ENCODE data around the gene RPS14.
"Not testable (repeated sequence)": the region's sequence is repeated elsewhere in the genome, so short reads cannot be mapped to it uniquely, and the experiment has no call there.

The RPS14 gene

GRCh38 chr5:150422075-150422474 lies 27.5 kb downstream of the RPS14 start:
- FAIRE-seq: peak; percentile 13
- TF ChIP-seq TAF1 (IDR thresholded peaks at IDR 0.05; ENCODE audit: low read depth, low read length): no peak
- TF ChIP-seq SPI1 (IDR thresholded peaks at IDR 0.05; ENCODE audit: low read depth, low read length): no peak
- no peak for TF ChIP-seq POLR2AphosphoS5 (IDR thresholded peaks at IDR 0.05; ENCODE audit: low read depth, low read length)
- no peak for TF ChIP-seq POLR2A (IDR thresholded peaks at IDR 0.05; ENCODE audit: low read depth, low read length)
- no peak for DNase-seq (ENCODE audit: insufficient read length, low spot score)

- no peak for DNase-seq (ENCODE audit: insufficient read length, low spot score)
- no peak for TF ChIP-seq POLR2A (IDR thresholded peaks at IDR 0.05; ENCODE audit: low read depth, low read length)
- peak; percentile 50 for TF ChIP-seq SPI1 (IDR thresholded peaks at IDR 0.05; ENCODE audit: low read depth, low read length)
- TF ChIP-seq TAF1 (IDR thresholded peaks at IDR 0.05; ENCODE audit: low read depth, low read length): no peak
- peak; percentile 99 for FAIRE-seq
Measured at GRCh38 chr5:150419630-150420270, 29.8 kb downstream of the RPS14 start.

- not testable (repeated sequence) for DNase-seq (ENCODE audit: insufficient read length, low spot score)
- FAIRE-seq: peak; percentile 43
Measured at GRCh38 chr5:150413902-150414790, 35.4 kb downstream of the RPS14 start.

- FAIRE-seq (peak; percentile 56), DNase-seq (ENCODE audit: insufficient read length, low spot score) (no peak)
- TF ChIP-seq POLR2AphosphoS5 (IDR thresholded peaks at IDR 0.05; ENCODE audit: low read depth, low read length) (0 out of 2 replicates have a peak, but pooled peaks have one; percentile 39), POLR2A (IDR thresholded peaks at IDR 0.05; ENCODE audit: low read depth, low read length) (no peak)
Measured at GRCh38 chr5:150413176-150413901, 36.2 kb downstream of the RPS14 start.

GRCh38 chr5:150412319-150413175 lies 37.0 kb downstream of the RPS14 start, which contains the start of gene CD74:
Gene CD74 (minus strand): TSS chr5:150412910. CDS start chr5:150412749, 161 bp downstream.
- FAIRE-seq: peak; percentile 94
- TF ChIP-seq POU2F2 (IDR thresholded peaks at IDR 0.05; ENCODE audit: low read depth, low read length): peak; percentile 99
- TF ChIP-seq TAF1 (IDR thresholded peaks at IDR 0.05; ENCODE audit: low read depth, low read length): peak; percentile 100
- peak; percentile 100 for TF ChIP-seq POLR2A (IDR thresholded peaks at IDR 0.05; ENCODE audit: low read depth, low read length)
- peak; percentile 99 for TF ChIP-seq POLR2AphosphoS5 (IDR thresholded peaks at IDR 0.05; ENCODE audit: low read depth, low read length)
- peak; percentile 95 for TF ChIP-seq PAX5 (IDR thresholded peaks at IDR 0.05; ENCODE audit: insufficient read depth, low read length, severe bottlenecking)
- TF ChIP-seq SPI1 (IDR thresholded peaks at IDR 0.05; ENCODE audit: low read depth, low read length): peak; percentile 96
- DNase-seq (ENCODE audit: insufficient read length, low spot score): peak; percentile 72

- TF ChIP-seq POLR2A (IDR thresholded peaks at IDR 0.05; ENCODE audit: low read depth, low read length): peak; percentile 94
- TF ChIP-seq POLR2AphosphoS5 (IDR thresholded peaks at IDR 0.05; ENCODE audit: low read depth, low read length): peak; percentile 90
- TF ChIP-seq SPI1 (IDR thresholded peaks at IDR 0.05; ENCODE audit: low read depth, low read length): no peak
- peak; percentile 91 for TF ChIP-seq POU2F2 (IDR thresholded peaks at IDR 0.05; ENCODE audit: low read depth, low read length)
- peak; percentile 60; the same call in 1 of the 2 replicates for TF ChIP-seq TAF1 (IDR thresholded peaks at IDR 0.05; ENCODE audit: low read depth, low read length)
- no peak for TF ChIP-seq PAX5 (IDR thresholded peaks at IDR 0.05; ENCODE audit: insufficient read depth, low read length, severe bottlenecking)
- peak; percentile 92 for FAIRE-seq
- no peak for DNase-seq (ENCODE audit: insufficient read length, low spot score)
Measured at GRCh38 chr5:150411245-150411979, 38.1 kb downstream of the RPS14 start.

- DNase-seq (ENCODE audit: insufficient read length, low spot score) (no peak), FAIRE-seq (no peak)
- TF ChIP-seq POLR2AphosphoS5 (IDR thresholded peaks at IDR 0.05; ENCODE audit: low read depth, low read length) (peak; percentile 93), TAF1 (IDR thresholded peaks at IDR 0.05; ENCODE audit: low read depth, low read length) (no peak; the same call in 1 of the 2 replicates), POLR2A (IDR thresholded peaks at IDR 0.05; ENCODE audit: low read depth, low read length) (peak; percentile 95), POU2F2 (IDR thresholded peaks at IDR 0.05; ENCODE audit: low read depth, low read length) (peak; percentile 94), PAX5 (IDR thresholded peaks at IDR 0.05; ENCODE audit: insufficient read depth, low read length, severe bottlenecking) (peak; percentile 18), SPI1 (IDR thresholded peaks at IDR 0.05; ENCODE audit: low read depth, low read length) (no peak)
Measured at GRCh38 chr5:150410524-150411244, 38.9 kb downstream of the RPS14 start.

Data from GM12891 (cell line).